LNCAP (cell line): ENCODE data around the gene TRAP1.

Experiments
- CTCF ChIP-seq: fragments of 450-650 bp; IDR thresholded peaks from 2 replicates; pipeline ENCODE4 v1.5.1; 2017; ENCODE audit warnings: mild to moderate bottlenecking

Gene TRAP1

GRCh38 chr16:3669082-3669481, 48.2 kb downstream of the TRAP1 start:
- no peak for TF ChIP-seq CTCF

GRCh38 chr16:3668626-3669025, 48.7 kb downstream of the TRAP1 start:
- no peak for TF ChIP-seq CTCF

GRCh38 chr16:3665508-3665907, 51.8 kb downstream of the TRAP1 start:
- no peak for TF ChIP-seq CTCF

- TF ChIP-seq CTCF: no peak
Observed at GRCh38 chr16:3664187-3664896, 53.0 kb downstream of the TRAP1 start.

GRCh38 chr16:3662601-3663000, 54.7 kb downstream of the TRAP1 start:
- no peak for TF ChIP-seq CTCF

- no peak for TF ChIP-seq CTCF
Observed at GRCh38 chr16:3661922-3662321, 55.4 kb downstream of the TRAP1 start.

- TF ChIP-seq CTCF: no peak
Observed at GRCh38 chr16:3661311-3661710, 56.0 kb downstream of the TRAP1 start.

- TF ChIP-seq CTCF: no peak
Observed at GRCh38 chr16:3659251-3659650, 58.1 kb downstream of the TRAP1 start.
